SK-N-SH (cell line): ENCODE results near the gene C12orf57. TPM values are rescaled to one million over a fixed set of nuclear protein-coding genes. Genes with fewer than 3 reads are reported as not detected.

Source experiments
- CTCF ChIA-PET: fragments of 300-600, 350-600 bp; formaldehyde crosslinking; extraction: SDS; loops from one replicate; lab custom pipeline; 2021; lab: Yijun Ruan, JAX
- POLR2A ChIA-PET: fragments of 350-600 bp; sonication (Branson Sonifier 250); formaldehyde crosslinking; extraction: SDS; loops from one replicate; lab custom pipeline; 2020; ENCODE audit warnings: antibody characterized with exemption, inconsistent platforms; lab: Yijun Ruan, JAX
- DNase-seq: peaks from one replicate; pipeline ENCODE4 v3.0.0; 2012
- H2AFZ ChIP-seq: fragments of 200-600 bp; sonication (generic); 2 replicates; pipeline ENCODE4 v1.8.1; 2016; ENCODE audit warnings: antibody characterized with exemption, mild to moderate bottlenecking, low read depth
- H3F3A ChIP-seq: fragments of 200-600 bp; sonication (generic); replicated peaks from 2 replicates; pipeline ENCODE3; 2016; ENCODE audit warnings: antibody characterized with exemption, mild to moderate bottlenecking; ENCODE audit not compliant: insufficient read depth
- H3K27ac ChIP-seq, 2 experiments: fragments of 200-500 bp in 1 of 2; fragments of 200-600 bp in 1 of 2; sonication (Bioruptor generic) in 1 of 2; sonication (generic), shearing (Covaris generic) in 1 of 2; 2 replicates each; pipeline versions ENCODE4 v1.5.1 to v1.6.1; 2014 to 2016; ENCODE audit warnings: low read depth in 2 of 2, inconsistent platforms in 1 of 2, low read length in 1 of 2, mild to moderate bottlenecking in 1 of 2, mixed read lengths in 1 of 2
- H3K27me3 ChIP-seq: fragments of 200-600 bp; sonication (generic), shearing (Covaris generic); 2 replicates; pipeline ENCODE4 v1.6.1; 2016; ENCODE audit warnings: mixed run types; ENCODE audit not compliant: insufficient read depth
- H3K36me3 ChIP-seq, 2 experiments: fragments of 200-500 bp in 1 of 2; fragments of 200-600 bp in 1 of 2; sonication (Bioruptor generic) in 1 of 2; sonication (generic) in 1 of 2; replicated peaks in 1 of 2; 2 replicates each; pipeline versions ENCODE3 to v1.5.1; 2014 to 2016; ENCODE audit warnings: low read length in 1 of 2, mild to moderate bottlenecking in 1 of 2; ENCODE audit not compliant: insufficient read depth in 2 of 2, control insufficient read depth in 1 of 2
- H3K4me1 ChIP-seq, 2 experiments: fragments of 200-500 bp in 1 of 2; fragments of 200-600 bp in 1 of 2; sonication (Bioruptor generic) in 1 of 2; sonication (generic), shearing (Covaris generic) in 1 of 2; 2 replicates each; pipeline versions ENCODE4 v1.5.1 to v1.6.1; 2014 to 2016; ENCODE audit warnings: low read depth in 1 of 2, low read length in 1 of 2, mixed run types in 1 of 2; ENCODE audit not compliant: insufficient read depth in 2 of 2, control insufficient read depth in 1 of 2
- H3K4me2 ChIP-seq: fragments of 200-600 bp; sonication (generic), shearing (Covaris generic); 2 replicates; pipeline ENCODE4 v1.6.1; 2017; ENCODE audit warnings: mixed run types
- H3K4me3 ChIP-seq, 2 experiments: fragments of 200-500 bp in 1 of 2; fragments of 200-600 bp in 1 of 2; sonication (Bioruptor generic) in 1 of 2; sonication (generic), shearing (Covaris generic) in 1 of 2; 2 replicates each; pipeline versions ENCODE4 v1.5.1 to v1.8.1; 2014 to 2016; ENCODE audit warnings: low read depth in 2 of 2, inconsistent platforms in 1 of 2, low read length in 1 of 2, mild to moderate bottlenecking in 1 of 2, mixed read lengths in 1 of 2, moderate library complexity in 1 of 2
- H3K79me2 ChIP-seq: fragments of 200-600 bp; sonication (generic); 2 replicates; pipeline ENCODE4 v1.8.1; 2017; ENCODE audit warnings: mild to moderate bottlenecking; ENCODE audit not compliant: insufficient read depth
- H3K9ac ChIP-seq: fragments of 200-600 bp; sonication (generic); 2 replicates; pipeline ENCODE4 v1.6.1; 2017; ENCODE audit warnings: mixed run types
- H3K9me2 ChIP-seq: fragments of 200-600 bp; sonication (generic); 2 replicates; pipeline ENCODE4 v1.6.1; 2017; ENCODE audit warnings: mixed run types
- H3K9me3 ChIP-seq: fragments of 200-600 bp; sonication (generic); 2 replicates; pipeline ENCODE4 v1.6.1; 2017; ENCODE audit warnings: mixed run types, mild to moderate bottlenecking, moderate library complexity
- H4K20me1 ChIP-seq: fragments of 200-600 bp; sonication (generic); 2 replicates; pipeline ENCODE4 v1.6.1; 2017; ENCODE audit warnings: mild to moderate bottlenecking, mixed run types; ENCODE audit not compliant: insufficient read depth
- CHD2 ChIP-seq: fragments of 150-350 bp; IDR thresholded peaks from 2 replicates; pipeline ENCODE4 v1.6.1; 2018; ENCODE audit warnings: low read length; ENCODE audit not compliant: partially characterized antibody
- EZH2phosphoT487 ChIP-seq: fragments of 200-600 bp; sonication (generic); IDR thresholded peaks from 2 replicates; pipeline ENCODE4 v1.6.1; 2017; ENCODE audit warnings: low read depth, mixed run types, mild to moderate bottlenecking, antibody characterized with exemption, moderate library complexity, borderline replicate concordance
- FOSL2 ChIP-seq: IDR thresholded peaks from 2 replicates; pipeline ENCODE4 v1.4.0; 2012; ENCODE audit warnings: low read depth, mild to moderate bottlenecking, moderate library complexity, borderline replicate concordance
- FOXJ3 ChIP-seq: sonication (generic); formaldehyde crosslinking; IDR thresholded peaks from 2 replicates; pipeline ENCODE4 v1.5.1; 2020; ENCODE audit warnings: mild to moderate bottlenecking, missing genetic modification reagents
- GABPA ChIP-seq: IDR thresholded peaks from 2 replicates; pipeline ENCODE4 v1.4.0; 2012; ENCODE audit warnings: low read depth, mild to moderate bottlenecking
- JUND ChIP-seq: IDR thresholded peaks from 2 replicates; pipeline ENCODE4 v1.4.0; 2012
- MXI1 ChIP-seq: IDR thresholded peaks from 2 replicates; pipeline ENCODE4 v1.6.1; 2012; ENCODE audit warnings: mild to moderate bottlenecking, low read depth, low read length, improper control_type of control experiment
- NRF1 ChIP-seq: IDR thresholded peaks from 2 replicates; pipeline ENCODE4 v1.6.1; 2012; ENCODE audit warnings: low read depth, mild to moderate bottlenecking, low read length
- POLR2AphosphoS5 ChIP-seq: IDR thresholded peaks from 2 replicates; pipeline ENCODE4 v1.6.1; 2012; ENCODE audit warnings: low read depth, low read length
- RAD21 ChIP-seq: IDR thresholded peaks from 2 replicates; pipeline ENCODE4 v1.6.1; 2012; ENCODE audit warnings: mild to moderate bottlenecking, low read length
- RXRA ChIP-seq: IDR thresholded peaks from 2 replicates; pipeline ENCODE4 v1.4.0; 2012; ENCODE audit warnings: low read depth, mild to moderate bottlenecking, borderline replicate concordance
- SIN3A ChIP-seq: IDR thresholded peaks from 2 replicates; pipeline ENCODE4 v1.6.1; 2012; ENCODE audit warnings: low read depth, mild to moderate bottlenecking, low read length, moderate library complexity, borderline replicate concordance
- SMC3 ChIP-seq: IDR thresholded peaks from 2 replicates; pipeline ENCODE4 v1.6.1; 2012; ENCODE audit warnings: low read depth, low read length, improper control_type of control experiment
- YY1 ChIP-seq: IDR thresholded peaks from 2 replicates; pipeline ENCODE4 v1.4.0; 2012; ENCODE audit warnings: low read depth, mild to moderate bottlenecking
- ZBTB33 ChIP-seq: IDR thresholded peaks from 2 replicates; pipeline ENCODE4 v1.4.0; 2012; ENCODE audit warnings: low read depth, borderline replicate concordance
- WGBS: methylation state at CpG from one replicate; pipeline ENCODE4 v1.1.6; 2017; ENCODE audit warnings: low lambda C conversion rate; 5-methylcytosine and 5-hydroxymethylcytosine counted together
- polyA plus RNA-seq, 3 experiments: library from polyadenylated mRNA; depleted of rRNA; stranded (reverse); fragments of >200 nt; gene quantifications; 2 replicates each; pipeline ENCODE4 v1.2.3, GENCODE V29; 2012
- TF ChIP-seq, protein P1 (sequence below): IDR thresholded peaks from 2 replicates; pipeline ENCODE4 v1.4.0; 2012; ENCODE audit warnings: low read depth

C12orf57 gene
- polyA plus RNA-seq, 1 of the 3 experiments (the other 2 are of a cell fraction) = 659 TPM

DNA sequence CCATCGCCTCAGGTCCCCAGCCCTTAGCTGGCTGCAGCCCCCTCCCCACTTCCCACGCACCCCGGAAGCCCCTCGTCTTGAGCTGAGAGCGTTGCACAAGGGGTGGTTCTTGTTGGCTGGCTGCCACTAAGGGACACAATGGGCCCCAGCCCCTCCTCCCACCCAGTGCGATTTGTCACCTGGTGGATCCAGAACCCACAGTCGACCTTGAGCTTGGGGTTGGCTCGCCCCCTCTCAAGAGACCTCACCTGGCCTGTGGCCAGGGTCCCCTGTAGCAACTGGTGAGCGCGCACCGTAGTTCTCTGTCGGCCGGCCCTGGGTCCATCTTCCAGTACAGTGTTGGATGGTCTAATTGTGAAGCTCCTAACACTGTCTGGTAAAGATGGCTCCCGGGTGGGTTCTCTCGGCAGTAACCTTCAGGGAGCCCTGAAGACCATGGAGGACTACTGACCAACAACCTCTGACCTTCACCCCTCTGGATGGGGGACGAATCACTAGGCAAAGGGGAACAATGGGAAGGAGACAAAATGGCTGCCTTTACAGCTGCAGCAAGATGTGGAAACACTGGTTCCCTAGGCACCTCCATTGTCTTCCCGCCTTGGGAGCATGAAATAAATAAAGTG lies 20.1 kb downstream of the C12orf57 start:
- Histone ChIP-seq H3K9me2 (no peaks in the 10 kb centered on the region), H3K4me3 (no peak overlapping the region), H3K36me3 (peaks cover 23 to 44% of the 10 kb centered on the region in 2 experiments), H3K4me1 (peaks cover 2 to 17% of the 10 kb centered on the region in 2 experiments; a peak in 3 of 4 replicates), H3K27ac (no peak overlapping the region; a peak in 1 of 4 replicates), H3K9me3 (no peaks in the 10 kb centered on the region), H3K9ac (no peak overlapping the region), H4K20me1 (no peaks in the 10 kb centered on the region), H3K79me2 (peaks cover 12% of the 10 kb centered on the region), H3F3A (peaks cover 29% of the 10 kb centered on the region), H2AFZ (no peak overlapping the region), H3K27me3 (no peaks in the 10 kb centered on the region), H3K4me2 (no peak overlapping the region)
- DNase-seq = peak; percentile 24
- TF ChIP-seq FOSL2 (no peak), YY1 (0 out of 2 replicates have a peak, but pooled peaks have one; percentile 20)
- CTCF ChIA-PET = interaction anchor here (1.0 to 8.0 kb wide), 14 partner anchors 8 to 200 kb away, joined by 3 to 114 read pairs (median 6); partner anchors contain the start of genes C12orf57, C1RL and RNU7-1
- WGBS = 87% methylated on average over 8 of the region's 17 CpGs
- POLR2A ChIA-PET = interaction anchor here (1.2 to 6.8 kb wide), 3 partner anchors 19 to 91 kb away, joined by 3 to 62 read pairs (median 6); partner anchors contain the start of genes C12orf57, RNU7-1 and SPSB2

DNA sequence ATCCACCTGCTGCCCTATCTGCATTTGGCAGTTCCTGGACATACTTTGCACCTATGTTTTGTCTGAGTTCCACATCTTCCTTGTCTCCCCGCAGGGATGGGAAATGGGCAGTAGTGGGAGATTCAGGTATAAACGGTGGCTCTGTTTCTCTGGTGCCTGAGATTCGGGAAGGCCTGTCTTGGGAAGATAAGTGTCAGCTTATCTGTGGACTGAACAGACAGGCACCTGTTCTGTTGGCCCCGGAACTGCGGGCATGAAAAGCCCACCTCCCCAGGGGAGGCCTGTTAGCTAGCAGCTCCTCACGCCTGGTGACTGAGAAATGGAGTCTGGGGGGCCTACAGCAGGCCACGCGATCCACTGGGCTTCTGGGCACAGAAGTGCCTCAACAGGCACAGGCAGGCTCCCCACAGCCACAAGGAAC lies 20.8 kb downstream of the C12orf57 start:
- 0 out of 2 replicates have a peak, but pooled peaks have one; percentile 1 for TF ChIP-seq POLR2AphosphoS5
- TF ChIP-seq FOSL2 = no peak
- TF ChIP-seq RXRA = no peak
- DNase-seq = no peak
- H3K9me3 ChIP-seq = no peaks in the 10 kb centered on the region
- CTCF ChIA-PET = interaction anchor here (0.5 to 8.0 kb wide), 23 partner anchors 9 to 199 kb away, joined by 3 to 114 read pairs (median 4); partner anchors contain the start of genes C12orf57, C1RL and RNU7-1
- H3K4me2 ChIP-seq = no peak overlapping the region
- H4K20me1 ChIP-seq = no peaks in the 10 kb centered on the region
- H3K9ac ChIP-seq = no peak overlapping the region
- no peak overlapping the region for H2AFZ ChIP-seq
- WGBS = 64% methylated on average over 5 of the region's 8 CpGs
- H3K9me2 ChIP-seq = no peaks in the 10 kb centered on the region
- H3K27me3 ChIP-seq = no peaks in the 10 kb centered on the region
- H3F3A ChIP-seq = peaks cover 29% of the 10 kb centered on the region
- H3K36me3 ChIP-seq = peaks cover 28 to 46% of the 10 kb centered on the region in 2 experiments
- peaks cover 6 to 22% of the 10 kb centered on the region in 2 experiments; a peak in 3 of 4 replicates for H3K4me1 ChIP-seq
- no peak overlapping the region; a peak in 1 of 4 replicates for H3K4me3 ChIP-seq
- POLR2A ChIA-PET = interaction anchor here (1.0 to 6.8 kb wide), 4 partner anchors 19 to 91 kb away, joined by 3 to 62 read pairs (median 4); partner anchors contain the start of genes C12orf57, RNU7-1 and SPSB2
- peak overlapping the region; percentile 42 to 47; a peak in 3 of 4 replicates for H3K27ac ChIP-seq
- H3K79me2 ChIP-seq = peaks cover 19% of the 10 kb centered on the region

DNA sequence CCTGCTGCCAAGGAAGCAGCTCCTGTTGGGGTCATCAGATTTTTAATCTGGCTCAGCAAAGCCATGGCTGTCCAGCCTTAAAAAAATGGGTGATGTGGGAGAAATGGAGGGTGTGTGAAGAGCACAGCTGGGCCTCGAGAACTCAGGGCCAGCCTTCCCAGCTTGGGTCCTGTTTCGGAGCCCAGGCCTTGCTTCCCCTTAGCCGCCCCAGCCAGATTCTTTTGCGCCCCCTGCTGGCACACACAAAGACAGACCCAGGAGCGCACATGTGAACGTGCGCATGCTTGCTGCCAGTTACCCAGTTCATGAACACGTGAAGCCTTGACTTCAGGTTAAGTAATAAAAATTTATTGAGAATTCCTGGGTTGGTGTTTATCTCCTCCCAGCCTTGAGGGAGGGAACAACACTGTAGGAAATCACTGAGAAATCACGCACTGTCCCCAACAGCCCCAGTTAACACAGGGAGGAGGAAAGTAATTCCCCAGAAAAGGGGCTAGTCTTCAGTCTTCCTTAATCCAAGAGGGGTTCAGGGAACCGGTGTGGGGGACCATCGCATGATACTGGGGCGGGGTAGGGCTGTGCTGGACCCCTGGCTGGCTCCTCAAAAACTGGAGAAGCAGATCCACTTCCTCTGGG lies 21.3 kb downstream of the C12orf57 start:
- no peaks in the 10 kb centered on the region for H3K9me2 ChIP-seq
- H3K27me3 ChIP-seq = no peaks in the 10 kb centered on the region
- peaks cover 29% of the 10 kb centered on the region for H3F3A ChIP-seq
- H3K9me3 ChIP-seq = no peaks in the 10 kb centered on the region
- H2AFZ ChIP-seq = no peak overlapping the region
- H4K20me1 ChIP-seq = no peaks in the 10 kb centered on the region
- ChIA-PET POLR2A (interaction anchor here (1.0 to 6.8 kb wide), 4 partner anchors 20 to 92 kb away, joined by 3 to 62 read pairs (median 4); partner anchors contain the start of genes C12orf57, RNU7-1 and SPSB2), CTCF (interaction anchor here (0.5 to 8.0 kb wide), 22 partner anchors 8 to 198 kb away, joined by 3 to 114 read pairs (median 4); partner anchors contain the start of genes C12orf57, C1RL and RNU7-1)
- H3K4me1 ChIP-seq = peaks cover 6 to 22% of the 10 kb centered on the region in 2 experiments; a peak in 3 of 4 replicates
- WGBS = 34% methylated on average over 11 of the region's 12 CpGs
- H3K27ac ChIP-seq = peak overlapping the region; percentile 42 to 47; a peak in 3 of 4 replicates
- no peak overlapping the region for H3K9ac ChIP-seq
- no peak overlapping the region for H3K4me2 ChIP-seq
- peaks cover 28 to 46% of the 10 kb centered on the region in 2 experiments for H3K36me3 ChIP-seq
- peak; percentile 89 for DNase-seq
- peak overlapping the region in 1 of 2 experiments; percentile 33; a peak in 1 of 4 replicates for H3K4me3 ChIP-seq
- H3K79me2 ChIP-seq = peaks cover 25% of the 10 kb centered on the region
- TF ChIP-seq RAD21 (peak; percentile 70), EZH2phosphoT487 (no peak), MXI1 (peak; percentile 97), ZBTB33 (no peak), NRF1 (peak; percentile 55), FOXJ3 (CRISPR knock-in tag) (no peak), SMC3 (peak; percentile 77), GABPA (no peak), CHD2 (no peak), YY1 (no peak), FOSL2 (0 out of 2 replicates have a peak, but pooled peaks have one; percentile 2), SIN3A (peak; percentile 57; the same call in 1 of the 2 replicates), JUND (no peak)
- TF ChIP-seq, protein P1, sequence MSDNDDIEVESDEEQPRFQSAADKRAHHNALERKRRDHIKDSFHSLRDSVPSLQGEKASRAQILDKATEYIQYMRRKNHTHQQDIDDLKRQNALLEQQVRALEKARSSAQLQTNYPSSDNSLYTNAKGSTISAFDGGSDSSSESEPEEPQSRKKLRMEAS = peak; percentile 85
